ENCODE results near the gene IRF6. TPM values are rescaled to one million over a fixed set of nuclear protein-coding genes. Genes with fewer than 3 reads are reported as not detected.

IRF6 gene
- polyA plus RNA-seq, 1 of the 3 experiments (the other 2 are of a cell fraction): 0.94 TPM

- TF ChIP-seq MXI1 (IDR thresholded peaks at IDR 0.05; ENCODE audit: low read depth, low read length) (no peak), MAX (IDR thresholded peaks at IDR 0.05; ENCODE audit: low read depth) (no peak), TAF1 (IDR thresholded peaks at IDR 0.05; ENCODE audit: borderline replicate concordance, low read depth, low read length) (no peak), SIN3A (IDR thresholded peaks at IDR 0.05; ENCODE audit: borderline replicate concordance, low read depth, low read length) (no peak), EP300 (IDR thresholded peaks at IDR 0.05; ENCODE audit: borderline replicate concordance in 1 of 2, low read depth in 1 of 2, low read length in 1 of 2) (no peak), YY1 (IDR thresholded peaks at IDR 0.05; ENCODE audit: low read depth) (no peak), REST (IDR thresholded peaks at IDR 0.05; ENCODE audit: low read depth, low read length) (no peak), RXRA (IDR thresholded peaks at IDR 0.05; ENCODE audit: borderline replicate concordance, low read depth) (no peak), FOXM1 (IDR thresholded peaks at IDR 0.05; ENCODE audit: low read depth) (no peak), GATA2 (CRISPR knock-in tag; IDR thresholded peaks at IDR 0.05) (no peak), RFX5 (IDR thresholded peaks at IDR 0.05; ENCODE audit: low read length) (no peak), SMC3 (IDR thresholded peaks at IDR 0.05; ENCODE audit: low read depth, low read length) (no peak), CHD2 (IDR thresholded peaks at IDR 0.05; ENCODE audit: low read length, partially characterized antibody) (no peak), EZH2phosphoT487 (IDR thresholded peaks at IDR 0.05; ENCODE audit: borderline replicate concordance, low read depth) (no peak), POLR2AphosphoS5 (IDR thresholded peaks at IDR 0.05; ENCODE audit: low read depth, low read length) (no peak)
- TF ChIP-seq, protein P1, sequence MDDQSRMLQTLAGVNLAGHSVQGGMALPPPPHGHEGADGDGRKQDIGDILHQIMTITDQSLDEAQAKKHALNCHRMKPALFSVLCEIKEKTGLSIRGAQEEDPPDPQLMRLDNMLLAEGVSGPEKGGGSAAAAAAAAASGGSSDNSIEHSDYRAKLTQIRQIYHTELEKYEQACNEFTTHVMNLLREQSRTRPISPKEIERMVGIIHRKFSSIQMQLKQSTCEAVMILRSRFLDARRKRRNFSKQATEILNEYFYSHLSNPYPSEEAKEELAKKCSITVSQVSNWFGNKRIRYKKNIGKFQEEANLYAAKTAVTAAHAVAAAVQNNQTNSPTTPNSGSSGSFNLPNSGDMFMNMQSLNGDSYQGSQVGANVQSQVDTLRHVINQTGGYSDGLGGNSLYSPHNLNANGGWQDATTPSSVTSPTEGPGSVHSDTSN (IDR thresholded peaks at IDR 0.05): no peak
- TF ChIP-seq, protein P2, sequence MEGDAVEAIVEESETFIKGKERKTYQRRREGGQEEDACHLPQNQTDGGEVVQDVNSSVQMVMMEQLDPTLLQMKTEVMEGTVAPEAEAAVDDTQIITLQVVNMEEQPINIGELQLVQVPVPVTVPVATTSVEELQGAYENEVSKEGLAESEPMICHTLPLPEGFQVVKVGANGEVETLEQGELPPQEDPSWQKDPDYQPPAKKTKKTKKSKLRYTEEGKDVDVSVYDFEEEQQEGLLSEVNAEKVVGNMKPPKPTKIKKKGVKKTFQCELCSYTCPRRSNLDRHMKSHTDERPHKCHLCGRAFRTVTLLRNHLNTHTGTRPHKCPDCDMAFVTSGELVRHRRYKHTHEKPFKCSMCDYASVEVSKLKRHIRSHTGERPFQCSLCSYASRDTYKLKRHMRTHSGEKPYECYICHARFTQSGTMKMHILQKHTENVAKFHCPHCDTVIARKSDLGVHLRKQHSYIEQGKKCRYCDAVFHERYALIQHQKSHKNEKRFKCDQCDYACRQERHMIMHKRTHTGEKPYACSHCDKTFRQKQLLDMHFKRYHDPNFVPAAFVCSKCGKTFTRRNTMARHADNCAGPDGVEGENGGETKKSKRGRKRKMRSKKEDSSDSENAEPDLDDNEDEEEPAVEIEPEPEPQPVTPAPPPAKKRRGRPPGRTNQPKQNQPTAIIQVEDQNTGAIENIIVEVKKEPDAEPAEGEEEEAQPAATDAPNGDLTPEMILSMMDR (IDR thresholded peaks at IDR 0.05): no peak
- TF ChIP-seq, protein P3, sequence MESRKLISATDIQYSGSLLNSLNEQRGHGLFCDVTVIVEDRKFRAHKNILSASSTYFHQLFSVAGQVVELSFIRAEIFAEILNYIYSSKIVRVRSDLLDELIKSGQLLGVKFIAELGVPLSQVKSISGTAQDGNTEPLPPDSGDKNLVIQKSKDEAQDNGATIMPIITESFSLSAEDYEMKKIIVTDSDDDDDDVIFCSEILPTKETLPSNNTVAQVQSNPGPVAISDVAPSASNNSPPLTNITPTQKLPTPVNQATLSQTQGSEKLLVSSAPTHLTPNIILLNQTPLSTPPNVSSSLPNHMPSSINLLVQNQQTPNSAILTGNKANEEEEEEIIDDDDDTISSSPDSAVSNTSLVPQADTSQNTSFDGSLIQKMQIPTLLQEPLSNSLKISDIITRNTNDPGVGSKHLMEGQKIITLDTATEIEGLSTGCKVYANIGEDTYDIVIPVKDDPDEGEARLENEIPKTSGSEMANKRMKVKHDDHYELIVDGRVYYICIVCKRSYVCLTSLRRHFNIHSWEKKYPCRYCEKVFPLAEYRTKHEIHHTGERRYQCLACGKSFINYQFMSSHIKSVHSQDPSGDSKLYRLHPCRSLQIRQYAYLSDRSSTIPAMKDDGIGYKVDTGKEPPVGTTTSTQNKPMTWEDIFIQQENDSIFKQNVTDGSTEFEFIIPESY (IDR thresholded peaks at IDR 0.05; ENCODE audit: borderline replicate concordance, low read depth): no peak
- TF ChIP-seq, protein P4, sequence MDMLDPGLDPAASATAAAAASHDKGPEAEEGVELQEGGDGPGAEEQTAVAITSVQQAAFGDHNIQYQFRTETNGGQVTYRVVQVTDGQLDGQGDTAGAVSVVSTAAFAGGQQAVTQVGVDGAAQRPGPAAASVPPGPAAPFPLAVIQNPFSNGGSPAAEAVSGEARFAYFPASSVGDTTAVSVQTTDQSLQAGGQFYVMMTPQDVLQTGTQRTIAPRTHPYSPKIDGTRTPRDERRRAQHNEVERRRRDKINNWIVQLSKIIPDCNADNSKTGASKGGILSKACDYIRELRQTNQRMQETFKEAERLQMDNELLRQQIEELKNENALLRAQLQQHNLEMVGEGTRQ (IDR thresholded peaks at IDR 0.05; ENCODE audit: borderline replicate concordance, low read depth, low read length): no peak
- TF ChIP-seq, protein P5, sequence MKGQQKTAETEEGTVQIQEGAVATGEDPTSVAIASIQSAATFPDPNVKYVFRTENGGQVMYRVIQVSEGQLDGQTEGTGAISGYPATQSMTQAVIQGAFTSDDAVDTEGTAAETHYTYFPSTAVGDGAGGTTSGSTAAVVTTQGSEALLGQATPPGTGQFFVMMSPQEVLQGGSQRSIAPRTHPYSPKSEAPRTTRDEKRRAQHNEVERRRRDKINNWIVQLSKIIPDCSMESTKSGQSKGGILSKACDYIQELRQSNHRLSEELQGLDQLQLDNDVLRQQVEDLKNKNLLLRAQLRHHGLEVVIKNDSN (IDR thresholded peaks at IDR 0.05; ENCODE audit: borderline replicate concordance, low read depth): no peak
- no peaks in the 10 kb centered on the region for H3K9me3 ChIP-seq
- H3K4me3 ChIP-seq (ENCODE audit: low read depth in 2 of 2, low read length in 1 of 2): no peak overlapping the region
- CTCF ChIA-PET: no interaction called here
- H3K36me3 ChIP-seq (replicated peaks in 1 of 2; ENCODE audit: control insufficient read depth in 1 of 2, insufficient read depth in 2 of 2, low read length in 1 of 2): no peaks in the 10 kb centered on the region
- POLR2A ChIA-PET: no interaction called here
- no peaks in the 10 kb centered on the region for H3K27me3 ChIP-seq (ENCODE audit: insufficient read depth)
- no peak overlapping the region for H3K4me2 ChIP-seq
- no peaks in the 10 kb centered on the region for H3K9me2 ChIP-seq
- H3K27ac ChIP-seq (ENCODE audit: low read depth in 2 of 2, low read length in 1 of 2): peak overlapping the region in 1 of 2 experiments; percentile 76; a peak in 2 of 4 replicates
- no peaks in the 10 kb centered on the region for H4K20me1 ChIP-seq (ENCODE audit: insufficient read depth)
- peaks cover 7% of the 10 kb centered on the region for H3F3A ChIP-seq (replicated peaks; ENCODE audit: insufficient read depth)
- peaks cover 5 to 15% of the 10 kb centered on the region in 2 experiments; a peak in 3 of 4 replicates for H3K4me1 ChIP-seq (ENCODE audit: control insufficient read depth in 1 of 2, insufficient read depth in 2 of 2, low read depth in 1 of 2, low read length in 1 of 2)
- H2AFZ ChIP-seq (ENCODE audit: low read depth): no peak overlapping the region
- 72% methylated on average over 1 of the region's 1 CpG for WGBS (ENCODE audit: low lambda C conversion rate)
- no peak overlapping the region for H3K9ac ChIP-seq
- no peak for DNase-seq
- peaks cover 1% of the 10 kb centered on the region for H3K79me2 ChIP-seq (ENCODE audit: insufficient read depth)
Measured at GRCh38 chr1:209789245-209789644, 16.7 kb downstream of the IRF6 start.
